ENCODE data around the gene PARP6. TPM values are rescaled to one million over a fixed set of nuclear protein-coding genes. Genes with fewer than 3 reads are reported as not detected.
"Not testable (repeated sequence)": the region's sequence is repeated elsewhere in the genome, so short reads cannot be mapped to it uniquely, and the experiment has no call there.

Gene PARP6
- total RNA-seq, 1 experiment from 2014 or later = 30.4 TPM

- no peak for DNase-seq (ENCODE audit: low spot score)
- in situ Hi-C loops (cut with HindIII; ENCODE audit: low sequenced_read_pairs) = no loop called here
These were observed 12.4 kb upstream of the PARP6 start for GRCh38 chr15:72284781-72285180.

DNA sequence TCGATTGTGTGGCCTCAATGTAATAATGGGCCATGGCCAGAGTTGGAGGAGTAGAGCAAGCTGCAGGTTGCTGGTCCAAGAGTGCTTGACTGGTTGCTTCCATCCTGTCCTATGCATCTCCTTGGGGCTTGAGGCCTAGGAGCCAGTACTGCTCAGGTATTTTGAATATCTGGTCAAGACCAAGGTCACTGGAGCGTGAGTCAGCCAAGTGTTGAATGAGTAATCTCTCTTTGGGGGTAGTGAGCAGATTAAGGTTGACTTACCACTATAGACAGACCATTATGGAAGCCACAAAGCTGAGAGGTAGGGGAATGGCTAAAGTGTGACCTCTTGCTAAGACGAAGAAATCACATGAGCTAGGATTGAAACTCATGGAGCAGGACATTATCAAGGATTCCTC is 9.4 kb upstream of the PARP6 start:
- in situ Hi-C loops (cut with HindIII; ENCODE audit: low sequenced_read_pairs) = no loop called here
- no peak for DNase-seq (ENCODE audit: low spot score)

DNA sequence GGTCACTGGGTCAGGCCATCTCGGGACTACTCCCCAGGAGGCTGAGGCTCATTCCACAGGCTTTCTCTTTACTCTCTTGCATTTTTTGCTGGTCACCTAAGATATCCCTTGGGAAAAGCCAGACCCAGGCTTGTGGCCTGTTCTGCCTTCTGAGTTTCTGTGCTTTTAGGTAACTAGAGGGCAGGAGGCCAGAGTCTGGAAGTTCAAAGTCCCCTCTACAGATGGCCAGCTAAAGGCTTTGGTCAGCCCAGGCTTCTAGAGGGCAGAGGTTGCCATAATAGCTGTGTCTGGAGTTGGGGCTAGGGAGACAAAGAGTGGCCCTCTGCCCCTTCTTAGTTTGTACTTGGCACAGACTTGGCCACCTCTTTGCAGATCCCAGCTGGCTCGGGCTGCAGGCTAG is 8.4 kb upstream of the PARP6 start:
- in situ Hi-C loops (cut with HindIII; ENCODE audit: low sequenced_read_pairs) = no loop called here
- no peak for DNase-seq (ENCODE audit: low spot score)

DNA sequence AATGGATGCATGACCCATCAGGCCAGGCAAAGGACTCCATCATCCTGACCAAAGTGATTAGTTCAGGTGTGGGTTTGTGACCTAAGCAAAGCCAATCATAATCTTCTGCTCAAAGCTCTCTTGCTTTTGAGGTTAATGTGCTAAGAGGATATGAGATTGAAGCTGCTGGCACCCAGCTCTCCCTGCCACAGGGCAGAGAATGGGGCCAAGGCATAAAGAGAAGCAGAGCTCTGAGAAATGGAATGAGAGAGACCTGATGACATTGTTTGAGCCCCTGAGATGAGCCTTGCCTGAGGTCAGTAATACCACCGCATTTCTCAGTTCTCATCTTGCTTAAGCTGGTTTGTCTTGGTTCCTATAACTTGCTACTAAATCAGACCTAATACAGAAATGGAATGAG is 6.4 kb upstream of the PARP6 start:
- in situ Hi-C loops (cut with HindIII; ENCODE audit: low sequenced_read_pairs) = no loop called here
- DNase-seq (ENCODE audit: low spot score) = no peak

DNA sequence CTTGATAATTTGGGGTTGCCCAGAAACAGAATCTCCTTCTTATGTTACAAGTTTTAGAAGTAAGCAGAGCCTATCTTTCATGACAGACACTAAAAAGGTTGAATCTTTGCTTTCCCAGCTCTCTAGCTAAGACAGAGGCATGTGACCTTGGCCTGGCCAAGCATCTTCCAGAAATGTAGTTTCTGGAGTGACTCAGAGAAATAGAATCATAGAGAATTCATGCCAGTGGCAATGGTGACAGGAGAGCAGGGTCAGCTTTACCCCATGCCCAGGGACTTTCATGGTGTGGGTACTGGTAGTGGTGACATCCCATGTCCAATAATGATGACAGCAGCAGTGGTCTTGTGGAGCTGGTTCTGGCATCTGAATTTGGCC is 4.0 kb upstream of the PARP6 start:
- no peak for DNase-seq (ENCODE audit: low spot score)
- in situ Hi-C loops (cut with HindIII; ENCODE audit: low sequenced_read_pairs) = no loop called here

GRCh38 chr15:72275635-72276325 is 3.4 kb upstream of the PARP6 start:
- DNase-seq (ENCODE audit: low spot score); in situ Hi-C loops (cut with HindIII; ENCODE audit: low sequenced_read_pairs): not testable (repeated sequence)

DNA sequence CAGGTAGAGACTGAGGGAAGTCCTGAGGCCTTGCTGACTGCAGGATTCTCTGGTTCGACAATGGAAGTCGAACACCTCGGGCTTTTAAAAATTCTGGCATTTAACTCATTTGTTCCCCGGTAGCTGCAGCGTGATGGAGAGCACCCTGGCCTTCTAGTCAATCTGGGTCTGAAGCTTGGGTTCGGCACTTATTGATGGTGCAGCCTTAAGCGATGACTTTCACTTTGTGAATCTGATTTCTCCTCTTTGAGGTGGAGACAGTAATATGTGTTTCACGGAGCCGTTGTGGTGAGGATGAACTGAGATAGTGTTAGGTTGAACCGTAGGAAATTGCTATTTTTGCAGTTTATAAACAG is 621 bp upstream of the PARP6 start:
- DNase-seq (ENCODE audit: low spot score) = no peak
- in situ Hi-C loops (cut with HindIII; ENCODE audit: low sequenced_read_pairs) = no loop called here

DNA sequence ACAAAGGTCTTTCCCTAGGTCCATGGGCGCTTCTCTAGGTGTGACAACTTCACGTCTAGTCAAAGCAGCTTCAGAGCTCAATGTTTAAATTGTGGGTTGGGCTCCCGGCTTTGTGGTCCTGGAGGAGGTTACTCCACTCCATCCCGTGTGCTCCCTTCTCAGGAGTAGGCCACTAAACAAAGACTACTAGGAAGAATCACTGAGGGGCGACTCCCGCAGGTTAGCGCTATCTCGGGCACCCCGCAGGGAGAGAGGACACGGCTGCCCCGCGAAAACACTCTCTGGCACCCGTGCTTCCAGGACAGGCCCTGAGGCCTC is 500 bp downstream of the PARP6 start:
- in situ Hi-C loops (cut with HindIII; ENCODE audit: low sequenced_read_pairs) = no loop called here
- DNase-seq (ENCODE audit: low spot score) = peak; percentile 26

DNA sequence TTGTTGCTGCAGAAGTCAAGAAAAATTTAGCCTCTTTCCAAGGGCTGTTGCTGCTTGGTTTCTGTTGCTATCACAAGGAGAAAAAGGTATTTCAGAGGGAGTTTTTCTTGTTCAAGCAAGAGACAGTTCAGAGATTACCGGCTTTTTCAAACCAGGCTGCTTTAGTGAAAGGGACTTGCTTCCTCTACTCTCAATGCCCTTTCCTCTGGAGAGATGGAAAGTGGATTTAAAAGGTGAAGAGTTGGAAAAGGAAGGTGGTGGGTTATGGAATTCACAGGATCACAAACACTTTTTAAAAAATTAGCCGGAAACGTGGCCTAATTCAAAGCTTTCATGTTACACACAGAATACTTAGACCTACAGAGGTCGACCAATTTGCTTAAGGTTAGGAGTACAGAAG is 1.1 kb downstream of the PARP6 start:
- in situ Hi-C loops (cut with HindIII; ENCODE audit: low sequenced_read_pairs) = no loop called here

DNA sequence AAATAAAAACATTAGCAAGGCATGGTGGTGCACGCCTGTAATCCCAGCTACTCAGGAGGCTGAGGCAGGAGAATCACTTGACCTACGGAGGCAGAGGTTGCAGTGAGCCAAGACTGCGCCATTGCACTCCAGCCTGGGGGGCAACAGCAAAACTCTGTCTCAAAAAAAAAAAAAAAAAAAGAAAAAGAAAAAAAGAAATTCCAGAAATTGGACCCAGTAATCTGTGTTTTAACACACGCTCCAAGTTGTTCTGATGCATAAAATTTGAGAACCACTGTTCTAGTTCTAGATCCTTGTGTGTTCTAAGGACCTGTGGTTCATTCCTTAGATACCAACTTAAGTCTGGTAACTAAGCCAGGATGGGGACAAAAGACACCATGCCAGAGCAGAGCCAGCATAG is 2.6 kb downstream of the PARP6 start:
- DNase-seq (ENCODE audit: low spot score) = no peak
- in situ Hi-C loops (cut with HindIII; ENCODE audit: low sequenced_read_pairs) = no loop called here

More for the DNA sequence above, 1.1 kb downstream of the PARP6 start:
- DNase-seq (ENCODE audit: low spot score) = no peak

DNA sequence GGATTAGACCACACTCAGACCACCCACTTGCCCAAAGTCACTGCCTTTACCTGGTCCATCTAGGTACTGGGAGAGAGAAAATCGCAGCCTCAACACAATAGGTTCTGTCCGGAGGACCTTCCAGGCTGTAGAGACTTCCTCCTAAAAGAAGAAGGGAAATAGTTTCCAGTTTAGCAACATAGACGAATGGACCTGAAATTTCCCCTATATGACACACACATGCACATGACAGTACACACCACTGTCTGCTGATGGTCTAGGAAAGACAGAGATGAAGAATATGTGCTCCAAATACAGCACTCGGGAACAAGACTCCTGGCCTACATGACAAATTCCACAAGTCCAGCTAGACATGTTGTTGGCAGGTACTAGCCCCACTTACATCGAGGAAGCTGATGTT is 7.3 kb downstream of the PARP6 start:
- DNase-seq (ENCODE audit: low spot score) = no peak
- in situ Hi-C loops (cut with HindIII; ENCODE audit: low sequenced_read_pairs) = no loop called here

DNA sequence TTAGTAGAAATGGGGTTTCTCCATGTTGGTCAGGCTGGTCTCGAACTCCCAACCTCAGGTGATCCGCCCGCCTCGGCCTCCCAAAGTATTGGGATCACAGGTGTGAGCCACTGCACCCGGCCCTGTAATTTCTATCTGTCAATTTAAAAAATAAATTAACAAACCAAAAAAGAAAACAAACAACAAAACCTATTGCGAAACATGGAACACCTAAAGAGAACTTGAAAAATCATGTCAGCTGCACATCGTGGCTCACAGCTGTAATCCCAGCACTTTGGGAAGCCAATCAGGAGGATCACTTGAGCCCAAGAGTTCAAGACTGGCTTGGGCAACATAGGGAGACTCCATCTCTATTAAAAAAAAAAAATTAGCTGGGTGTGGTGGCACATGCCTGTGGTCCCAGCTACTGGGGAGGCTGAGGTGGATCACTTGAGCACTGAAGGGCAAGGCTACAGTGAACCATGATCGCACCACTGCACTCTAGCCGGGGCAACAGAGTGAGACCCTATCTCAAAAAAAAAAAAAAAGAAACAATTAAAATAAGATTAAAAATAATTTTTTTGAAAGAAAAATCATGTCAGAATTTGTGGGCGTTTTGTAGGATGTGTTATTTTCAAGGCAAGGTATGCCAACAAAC is 19.6 kb downstream of the PARP6 start:
- no peak for DNase-seq (ENCODE audit: low spot score)
- in situ Hi-C loops (cut with HindIII; ENCODE audit: low sequenced_read_pairs) = no loop called here

DNA sequence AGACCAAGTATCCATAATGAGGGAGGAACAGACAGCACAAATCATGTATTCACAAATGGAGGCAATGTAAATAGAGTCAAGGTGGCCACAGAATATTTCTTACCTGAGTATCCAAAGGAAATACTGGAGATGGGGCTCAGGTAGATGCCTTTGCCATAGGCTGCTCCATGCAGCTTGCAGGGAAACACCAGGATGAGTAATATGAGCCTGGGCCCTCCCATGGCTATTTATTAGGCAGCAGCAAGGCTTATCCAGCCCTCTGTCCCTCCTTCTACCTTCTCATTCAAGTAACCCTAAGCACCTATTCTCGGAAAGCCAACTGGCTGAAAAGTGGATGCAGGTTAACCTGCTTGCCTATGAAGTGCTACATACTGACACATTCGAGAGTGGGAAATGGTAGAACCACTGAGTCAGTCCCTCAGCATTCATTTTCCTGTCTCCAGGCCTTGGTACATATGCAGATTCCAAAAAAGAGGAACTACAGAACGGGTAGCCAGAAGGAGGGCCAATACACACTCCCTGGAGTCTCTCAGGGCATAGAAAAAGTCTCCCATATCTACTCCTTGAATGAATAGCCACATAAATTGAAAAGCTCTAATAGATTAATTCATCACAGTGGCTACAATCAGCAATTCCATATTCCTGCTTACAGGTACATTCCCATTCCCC is 23.1 kb downstream of the PARP6 start:
- DNase-seq (ENCODE audit: low spot score) = no peak
- in situ Hi-C loops (cut with HindIII; ENCODE audit: low sequenced_read_pairs) = no loop called here

DNA sequence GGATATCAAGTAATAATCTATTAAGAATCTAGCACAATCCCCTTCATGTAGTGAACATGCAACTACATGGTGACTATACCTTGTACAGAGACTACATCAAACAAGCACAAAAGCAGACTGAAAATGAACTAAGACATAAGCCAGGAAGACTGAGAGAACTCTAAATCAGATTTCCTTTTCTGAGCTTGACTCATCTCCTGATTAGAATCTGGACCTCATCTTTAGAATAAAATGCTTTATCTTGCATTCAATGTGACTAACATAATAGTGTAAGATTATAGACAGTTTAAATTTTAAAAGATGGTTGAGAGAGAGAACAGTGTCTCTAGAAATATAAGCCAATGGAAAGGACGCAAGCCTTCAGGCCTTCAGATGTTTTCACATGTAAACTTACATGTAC is 23.8 kb downstream of the PARP6 start:
- DNase-seq (ENCODE audit: low spot score) = no peak
- in situ Hi-C loops (cut with HindIII; ENCODE audit: low sequenced_read_pairs) = no loop called here

- in situ Hi-C loops (cut with HindIII; ENCODE audit: low sequenced_read_pairs) = no loop called here
- DNase-seq (ENCODE audit: low spot score) = no peak
These were observed 29.5 kb downstream of the PARP6 start for GRCh38 chr15:72242775-72243370.

GRCh38 chr15:72239652-72240051 is 32.7 kb downstream of the PARP6 start:
- in situ Hi-C loops (cut with HindIII; ENCODE audit: low sequenced_read_pairs) = no loop called here
- no peak for DNase-seq (ENCODE audit: low spot score)

- no peak for DNase-seq (ENCODE audit: low spot score)
- in situ Hi-C loops (cut with HindIII; ENCODE audit: low sequenced_read_pairs) = no loop called here
These were observed 33.8 kb downstream of the PARP6 start for GRCh38 chr15:72238586-72238985.

DNA sequence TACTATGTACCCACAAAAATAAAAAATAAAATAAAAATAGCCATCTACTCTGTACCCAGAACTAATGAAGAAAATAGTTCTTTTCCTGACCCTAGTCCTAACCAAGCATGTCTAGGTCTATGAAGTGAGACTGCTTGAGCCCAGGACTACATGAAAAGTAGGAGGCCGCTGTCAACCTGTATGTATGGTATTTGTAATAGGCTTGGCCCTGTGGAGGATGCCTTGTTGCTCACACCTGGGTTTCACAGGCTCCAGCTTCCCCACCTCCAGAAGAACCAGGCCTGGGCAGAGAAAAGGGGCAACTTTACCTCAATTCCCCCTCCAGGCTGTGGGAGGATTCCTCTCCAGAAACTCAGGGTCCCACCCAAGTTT is 34.5 kb downstream of the PARP6 start:
- no peak for DNase-seq (ENCODE audit: low spot score)
- in situ Hi-C loops (cut with HindIII; ENCODE audit: low sequenced_read_pairs) = no loop called here

GRCh38 chr15:72237029-72237852 is 35.1 kb downstream of the PARP6 start:
- DNase-seq (ENCODE audit: low spot score) = peak; percentile 78
- in situ Hi-C loops (cut with HindIII; ENCODE audit: low sequenced_read_pairs) = no loop called here

Measured in G401 (cell line).